GM18526 (cell line): ENCODE measurements around the gene KRT36.

Experiments
- POLR2A ChIP-seq: IDR thresholded peaks from 3 replicates; pipeline ENCODE4 v1.6.1; 2011; ENCODE audit not compliant: insufficient read length; ENCODE audit errors: extremely low read depth

Gene KRT36

GRCh38 chr17:41512546-41513167, 22.9 kb upstream of the KRT36 start:
- TF ChIP-seq POLR2A: no peak

- TF ChIP-seq POLR2A: no peak
These were observed 22.0 kb upstream of the KRT36 start for GRCh38 chr17:41511716-41512115.

DNA sequence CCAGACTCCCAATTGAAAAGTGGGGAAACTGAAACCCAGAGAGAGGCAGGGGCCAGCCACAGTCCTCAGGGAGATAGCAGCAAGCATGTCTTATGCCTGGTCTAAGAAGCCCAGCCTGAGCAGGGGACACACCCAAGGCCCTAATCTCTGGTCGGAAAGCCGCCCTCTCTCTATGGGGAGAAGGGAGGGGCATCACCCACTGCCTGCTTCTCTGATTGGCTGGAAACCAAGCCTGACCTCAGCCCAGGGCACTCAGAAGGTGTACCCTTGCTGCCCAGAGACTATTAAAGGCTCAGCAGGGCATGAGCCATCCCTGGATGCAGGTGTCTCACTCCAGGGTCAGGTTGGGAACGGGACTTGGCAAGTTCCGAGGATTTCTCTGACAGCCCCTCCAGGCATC, 21.4 kb upstream of the KRT36 start:
- no peak for TF ChIP-seq POLR2A

- no peak for TF ChIP-seq POLR2A
These were observed 20.7 kb upstream of the KRT36 start for GRCh38 chr17:41510251-41511065.

DNA sequence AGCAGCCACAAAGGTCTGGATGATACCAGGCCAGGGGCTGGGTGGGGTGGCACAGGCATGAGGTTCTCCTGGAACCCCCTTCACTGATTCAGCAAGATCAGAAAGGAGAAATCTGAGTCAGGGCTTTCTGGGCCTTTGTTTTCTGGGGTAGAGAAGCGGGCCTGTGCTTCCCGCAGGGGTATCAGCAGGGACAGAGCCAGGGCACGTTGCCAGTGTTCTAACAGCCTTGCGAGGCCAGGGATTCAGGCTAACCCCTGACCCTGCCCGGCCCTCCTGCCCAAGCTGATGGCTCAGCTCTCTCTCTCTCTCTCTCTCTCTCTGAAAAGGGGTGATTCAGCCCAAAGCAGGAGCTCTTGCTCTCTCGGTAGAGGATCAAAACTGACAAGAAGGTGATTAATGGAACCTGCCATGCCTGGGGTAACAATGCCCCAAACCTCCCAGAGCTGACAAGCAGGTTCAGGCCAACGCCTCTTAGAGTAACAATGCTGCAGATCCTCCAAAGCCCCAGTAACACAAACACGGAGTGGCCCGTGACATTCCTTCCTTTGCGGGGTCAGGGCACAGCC, 17.7 kb upstream of the KRT36 start:
- TF ChIP-seq POLR2A: no peak

- TF ChIP-seq POLR2A: no peak
These were observed 16.4 kb upstream of the KRT36 start for GRCh38 chr17:41505809-41506767.

DNA sequence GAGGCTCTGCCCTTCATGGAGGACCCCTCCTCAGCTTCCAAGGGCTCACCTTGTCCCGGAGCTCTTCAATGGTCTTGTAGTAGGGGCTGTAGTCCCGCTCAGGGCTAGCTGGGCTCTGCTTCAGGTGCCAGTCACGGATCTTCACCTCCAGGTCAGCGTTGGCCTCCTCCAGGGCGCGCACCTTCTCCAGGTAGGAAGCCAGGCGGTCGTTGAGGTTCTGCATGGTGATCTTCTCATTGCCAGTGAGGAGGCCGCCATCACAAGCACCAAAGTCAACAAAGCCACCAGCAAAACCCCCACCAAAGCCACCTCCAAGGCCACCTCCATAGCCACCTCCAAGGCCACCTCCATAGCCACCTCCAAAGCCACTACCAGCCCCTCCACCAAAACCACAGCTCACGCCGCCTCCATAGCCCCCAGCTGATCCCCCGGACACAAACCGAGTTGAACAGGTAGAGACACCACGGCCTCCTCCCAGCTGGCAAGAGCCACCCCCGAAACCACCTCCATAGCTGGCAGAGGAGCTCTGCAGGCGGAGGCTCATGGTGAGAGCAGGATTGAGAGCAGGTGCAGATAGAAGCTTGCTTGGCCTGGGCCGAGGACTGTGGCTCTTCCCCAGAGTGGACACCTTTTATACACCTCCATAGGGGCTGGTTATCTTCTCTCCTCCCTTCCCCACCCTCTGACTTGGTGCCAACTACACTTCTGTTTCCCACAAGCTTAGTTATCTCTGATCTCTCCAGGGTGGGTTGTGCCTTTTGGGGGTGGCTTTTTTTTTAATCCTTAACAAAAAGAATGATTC, 15.5 kb upstream of the KRT36 start, which contains the start of gene KRT13:
Gene KRT13 (minus strand): TSS at position 606 of the 802 bp plus-strand sequence. CDS start 62 bp downstream, at position 544.
- no peak for TF ChIP-seq POLR2A

DNA sequence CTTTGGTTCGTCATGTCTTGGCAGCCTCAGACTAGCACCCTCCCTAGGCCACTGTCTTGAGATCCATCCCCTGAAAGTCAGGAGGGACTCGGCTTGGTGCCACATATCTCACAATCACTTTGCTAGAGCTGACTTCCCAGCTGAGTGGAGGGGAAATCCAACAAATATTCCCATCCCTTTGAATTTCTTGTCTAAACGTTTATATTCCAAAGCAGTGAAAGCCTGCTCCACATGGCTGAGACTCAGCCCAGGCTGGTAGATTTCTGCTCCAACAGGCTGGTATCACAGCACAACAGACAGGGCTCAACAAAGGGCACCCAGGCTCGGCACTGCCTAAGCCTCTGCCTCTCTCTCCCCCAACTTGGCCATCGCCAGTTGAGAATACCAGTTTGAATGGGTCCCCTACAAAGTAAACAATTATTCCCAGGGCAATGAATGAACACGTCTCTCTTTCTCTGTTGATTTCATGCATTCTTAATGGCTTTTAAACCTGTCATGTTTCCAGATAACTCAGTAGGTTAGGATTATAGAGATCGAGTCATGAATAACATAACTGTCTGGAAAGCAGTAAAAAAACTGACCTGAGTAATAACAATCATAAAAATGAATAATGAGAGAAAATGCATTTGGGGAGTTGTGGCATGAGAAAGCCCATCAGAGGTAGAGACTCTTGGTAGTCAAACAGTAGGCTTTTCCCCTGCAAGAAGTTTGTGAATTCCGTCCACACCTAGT, 14.7 kb upstream of the KRT36 start:
- no peak for TF ChIP-seq POLR2A

DNA sequence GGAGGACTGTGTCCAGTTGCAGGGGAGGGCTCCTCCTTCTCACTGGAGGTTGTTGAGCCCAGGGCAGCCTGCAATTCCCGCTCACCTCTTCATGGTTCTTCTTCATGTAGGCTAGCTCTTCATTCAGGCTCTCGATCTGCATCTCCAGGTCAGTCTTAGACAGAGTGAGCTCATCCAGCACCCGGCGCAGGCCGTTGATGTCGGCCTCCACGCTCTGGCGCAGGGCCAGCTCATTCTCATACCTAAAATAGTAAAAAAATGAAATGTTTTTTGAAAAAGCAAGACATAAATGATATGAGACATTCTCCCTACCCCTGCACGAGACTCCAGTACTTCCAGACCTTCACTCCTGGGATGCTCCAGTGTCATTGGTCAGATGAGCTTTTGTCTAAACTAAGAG, 13.5 kb upstream of the KRT36 start:
- TF ChIP-seq POLR2A: no peak

GRCh38 chr17:41500131-41500911, 10.6 kb upstream of the KRT36 start:
- no peak for TF ChIP-seq POLR2A

- TF ChIP-seq POLR2A: no peak
These were observed 10.0 kb upstream of the KRT36 start for GRCh38 chr17:41499714-41500113.

GRCh38 chr17:41498276-41498675, 8.6 kb upstream of the KRT36 start:
- TF ChIP-seq POLR2A: no peak
